H9 (cell line): Measurements from ENCODE around the gene HTR2B. TPM values are rescaled to one million over a fixed set of nuclear protein-coding genes. Genes with fewer than 3 reads are reported as not detected.

Experiments used
- DNase-seq: peaks from one replicate; pipeline ENCODE4 v3.0.0-alpha.2; 2017
- H2AFZ ChIP-seq: one replicate; pipeline ENCODE4 v1.6.1; 2013; ENCODE audit warnings: mild to moderate bottlenecking, low read length, control low read depth, moderate library complexity
- H2AK5ac ChIP-seq: 2 replicates; pipeline ENCODE4 v1.6.1; 2013; ENCODE audit warnings: low read length, control low read depth, mixed read lengths; ENCODE audit not compliant: insufficient read length
- H2BK120ac ChIP-seq: one replicate; pipeline ENCODE4 v1.6.1; 2013; ENCODE audit warnings: low read depth, mild to moderate bottlenecking, low read length, control low read depth, inconsistent platforms; ENCODE audit not compliant: poor library complexity, severe bottlenecking
- H2BK12ac ChIP-seq: 2 replicates; pipeline ENCODE4 v1.6.1; 2013; ENCODE audit warnings: low read length, control low read depth, mixed read lengths, low read depth; ENCODE audit not compliant: insufficient read length
- H2BK15ac ChIP-seq: 2 replicates; pipeline ENCODE4 v1.6.1; 2013; ENCODE audit warnings: low read depth, low read length, control low read depth
- H2BK20ac ChIP-seq: one replicate; pipeline ENCODE4 v1.6.1; 2013; ENCODE audit warnings: low read depth, mild to moderate bottlenecking, low read length, control low read depth, inconsistent platforms; ENCODE audit not compliant: poor library complexity, severe bottlenecking
- H2BK5ac ChIP-seq: 2 replicates; pipeline ENCODE4 v1.6.1; 2013; ENCODE audit warnings: low read length, control low read depth, mixed read lengths; ENCODE audit not compliant: insufficient read length
- H3K14ac ChIP-seq: 2 replicates; pipeline ENCODE4 v1.6.1; 2013; ENCODE audit warnings: low read length, control low read depth; ENCODE audit not compliant: insufficient read depth
- H3K18ac ChIP-seq: 2 replicates; pipeline ENCODE4 v1.6.1; 2013; ENCODE audit warnings: low read depth, mild to moderate bottlenecking, mixed read lengths, low read length, control low read depth; ENCODE audit not compliant: insufficient read length
- H3K23ac ChIP-seq: 2 replicates; pipeline ENCODE4 v1.6.1; 2013; ENCODE audit warnings: low read length, control low read depth, mixed read lengths, low read depth; ENCODE audit not compliant: insufficient read length
- H3K23me2 ChIP-seq: 2 replicates; pipeline ENCODE4 v1.6.1; 2013; ENCODE audit warnings: low read depth, mild to moderate bottlenecking, mixed read lengths, low read length, control low read depth; ENCODE audit not compliant: insufficient read length, poor library complexity, severe bottlenecking
- H3K27ac ChIP-seq: 2 replicates; pipeline ENCODE4 v1.5.1; 2013; ENCODE audit warnings: low read length, control low read depth, mixed read lengths, low read depth; ENCODE audit not compliant: insufficient read length
- H3K27me3 ChIP-seq: 2 replicates; pipeline ENCODE4 v1.6.1; 2013; ENCODE audit warnings: low read length, control low read depth, inconsistent platforms; ENCODE audit not compliant: insufficient read depth
- H3K4ac ChIP-seq: 2 replicates; pipeline ENCODE4 v1.6.1; 2013; ENCODE audit warnings: low read depth, mild to moderate bottlenecking, control low read depth, inconsistent platforms, low read length, moderate library complexity
- H3K4me1 ChIP-seq: 2 replicates; pipeline ENCODE4 v1.6.1; 2013; ENCODE audit warnings: low read length, control low read depth, inconsistent platforms; ENCODE audit not compliant: insufficient read depth
- H3K4me2 ChIP-seq: 2 replicates; pipeline ENCODE4 v1.6.1; 2013; ENCODE audit warnings: low read length, control low read depth, mixed read lengths; ENCODE audit not compliant: insufficient read length, insufficient read depth
- H3K56ac ChIP-seq: 2 replicates; pipeline ENCODE4 v1.6.1; 2013; ENCODE audit warnings: low read depth, mild to moderate bottlenecking, mixed read lengths, low read length, control low read depth; ENCODE audit not compliant: insufficient read length
- H3K79me1 ChIP-seq: 2 replicates; pipeline ENCODE4 v1.6.1; 2013; ENCODE audit warnings: low read depth, mild to moderate bottlenecking, moderate library complexity, low read length, control low read depth, inconsistent platforms; ENCODE audit not compliant: insufficient read depth, poor library complexity, severe bottlenecking
- H3K79me2 ChIP-seq: 2 replicates; pipeline ENCODE4 v1.6.1; 2013; ENCODE audit warnings: low read length, control low read depth, inconsistent platforms; ENCODE audit not compliant: insufficient read depth
- H3K9ac ChIP-seq: 2 replicates; pipeline ENCODE4 v1.6.1; 2013; ENCODE audit warnings: low read length, control low read depth, mixed read lengths; ENCODE audit not compliant: insufficient read length; ENCODE audit errors: extremely low read depth
- H3K9me3 ChIP-seq: one replicate; pipeline ENCODE4 v1.6.1; 2013; ENCODE audit warnings: low read depth, low read length, inconsistent platforms; ENCODE audit not compliant: control insufficient read depth
- H3T11ph ChIP-seq: one replicate; pipeline ENCODE4 v1.6.1; 2013; ENCODE audit warnings: mild to moderate bottlenecking, low read length, control low read depth, inconsistent platforms
- H4K20me1 ChIP-seq: one replicate; pipeline ENCODE4 v1.6.1; 2013; ENCODE audit not compliant: control insufficient read depth, insufficient read length, insufficient read depth
- H4K5ac ChIP-seq: 2 replicates; pipeline ENCODE4 v1.6.1; 2013; ENCODE audit warnings: low read depth, mild to moderate bottlenecking, mixed read lengths, low read length, control low read depth; ENCODE audit not compliant: insufficient read length
- H4K8ac ChIP-seq: replicated peaks from 2 replicates; pipeline ENCODE4 v1.6.1; 2013; ENCODE audit warnings: low read length, control low read depth, mixed read lengths, low read depth; ENCODE audit not compliant: insufficient read length
- H4K91ac ChIP-seq: 2 replicates; pipeline ENCODE4 v1.6.1; 2013; ENCODE audit warnings: low read depth, mild to moderate bottlenecking, moderate library complexity, mixed read lengths, low read length, control low read depth; ENCODE audit not compliant: insufficient read length
- H3K27ac Mint-ChIP-seq, 3 experiments: 2 replicates in 2 of 3; 3 replicates in 1 of 3; pipeline ENCODE4 v1.8.0; 2020 to 2021; ENCODE audit warnings: mixed read lengths in 3 of 3, mild to moderate bottlenecking in 1 of 3, moderate library complexity in 1 of 3
- H3K27me3 Mint-ChIP-seq: 2 replicates; pipeline ENCODE4 v1.8.0; 2021; ENCODE audit warnings: low read depth, mild to moderate bottlenecking, moderate library complexity, mixed read lengths
- H3K36me3 Mint-ChIP-seq, 3 experiments: 2 replicates in 2 of 3; 3 replicates in 1 of 3; pipeline ENCODE4 v1.8.0; 2020 to 2021; ENCODE audit warnings: low read depth in 3 of 3, mixed read lengths in 3 of 3; ENCODE audit not compliant: insufficient read depth in 1 of 3
- H3K4me1 Mint-ChIP-seq, 2 experiments: 2 replicates each; pipeline ENCODE4 v1.8.0; 2020; ENCODE audit warnings: mixed read lengths in 2 of 2
- H3K4me3 Mint-ChIP-seq, 2 experiments: 2 replicates in 1 of 2; 3 replicates in 1 of 2; pipeline ENCODE4 v1.8.0; 2020 to 2021; ENCODE audit warnings: mild to moderate bottlenecking in 2 of 2, mixed read lengths in 2 of 2, moderate library complexity in 1 of 2
- H3K9me3 Mint-ChIP-seq, 2 experiments: 2 replicates in 1 of 2; 3 replicates in 1 of 2; pipeline ENCODE4 v1.8.0; 2020; ENCODE audit warnings: mild to moderate bottlenecking in 2 of 2, mixed read lengths in 2 of 2, moderate library complexity in 1 of 2
- CTCF ChIP-seq: fragments of 200-600 bp; sonication (generic); conservative IDR thresholded peaks from 3 replicates; pipeline ENCODE4 v1.8.0; 2021; ENCODE audit warnings: antibody characterized with exemption, mild to moderate bottlenecking
- total RNA-seq: library from RNA; stranded (reverse); gene quantifications from 2 replicates; pipeline ENCODE4 v1.2.1, GENCODE V29; 2021

HTR2B gene
- total RNA-seq, 1 experiment from 2014 or later = not detected

- Histone ChIP-seq H4K8ac (no peak overlapping the region), H3K4me2 (no peak overlapping the region)
- peaks cover 0 to 10% (median 0%) of the 10 kb centered on the region in 3 experiments; a peak in 3 of 7 replicates for H3K36me3 Mint-ChIP-seq
These were observed 15.0 kb upstream of the HTR2B start for GRCh38 chr2:231139796-231140195.

More at GRCh38 chr2:231139796-231140195, 15.0 kb upstream of the HTR2B start:
- H3K18ac ChIP-seq = no peak overlapping the region
- H3K27me3 ChIP-seq = no peaks in the 10 kb centered on the region
- no peak overlapping the region for H3K4ac ChIP-seq
- no peak overlapping the region for H3K27ac Mint-ChIP-seq
- H4K20me1 ChIP-seq = no peaks in the 10 kb centered on the region
- TF ChIP-seq CTCF = no peak
- H3K9me3 Mint-ChIP-seq = no peaks in the 10 kb centered on the region
- no peak overlapping the region for H3K4me3 Mint-ChIP-seq
- no peak overlapping the region for H3K14ac ChIP-seq
- H2BK15ac ChIP-seq = no peak overlapping the region
- no peaks in the 10 kb centered on the region for H3K9me3 ChIP-seq
- no peaks in the 10 kb centered on the region for H3K23me2 ChIP-seq
- H2BK5ac ChIP-seq = no peak overlapping the region
- no peak overlapping the region for H2BK20ac ChIP-seq
- H2AK5ac ChIP-seq = no peak overlapping the region
- no peak overlapping the region for H3K56ac ChIP-seq
- no peaks in the 10 kb centered on the region for H3K79me2 ChIP-seq
- no peak for DNase-seq
- no peak overlapping the region for H3K27ac ChIP-seq
- H3K4me1 Mint-ChIP-seq = no peaks in the 10 kb centered on the region
- H4K91ac ChIP-seq = no peak overlapping the region
- no peak overlapping the region for H4K5ac ChIP-seq
- H3K79me1 ChIP-seq = no peaks in the 10 kb centered on the region
- H2BK12ac ChIP-seq = no peak overlapping the region
- no peak overlapping the region for H3K9ac ChIP-seq
- no peak overlapping the region for H3T11ph ChIP-seq
- no peak overlapping the region for H2AFZ ChIP-seq
- H3K27me3 Mint-ChIP-seq = no peaks in the 10 kb centered on the region
- H3K23ac ChIP-seq = no peak overlapping the region
- H2BK120ac ChIP-seq = no peak overlapping the region
- no peaks in the 10 kb centered on the region for H3K4me1 ChIP-seq
